OCI-LY3 (cell line): ENCODE results near the gene NCK2.

Source experiments
- EZH2phosphoT487 ChIP-seq: fragments of 200-600 bp; shearing (Covaris generic); IDR thresholded peaks from 2 replicates; pipeline ENCODE4 v1.6.1; 2018; ENCODE audit warnings: antibody characterized with exemption, mixed run types, low read depth
- TF ChIP-seq, protein P1 (sequence below): fragments of 200-600, 300-600 bp; sonication (generic); IDR thresholded peaks from 2 replicates; pipeline ENCODE4 v1.5.1; 2014; ENCODE audit warnings: antibody characterized with exemption, low read length, low read depth

DNA sequence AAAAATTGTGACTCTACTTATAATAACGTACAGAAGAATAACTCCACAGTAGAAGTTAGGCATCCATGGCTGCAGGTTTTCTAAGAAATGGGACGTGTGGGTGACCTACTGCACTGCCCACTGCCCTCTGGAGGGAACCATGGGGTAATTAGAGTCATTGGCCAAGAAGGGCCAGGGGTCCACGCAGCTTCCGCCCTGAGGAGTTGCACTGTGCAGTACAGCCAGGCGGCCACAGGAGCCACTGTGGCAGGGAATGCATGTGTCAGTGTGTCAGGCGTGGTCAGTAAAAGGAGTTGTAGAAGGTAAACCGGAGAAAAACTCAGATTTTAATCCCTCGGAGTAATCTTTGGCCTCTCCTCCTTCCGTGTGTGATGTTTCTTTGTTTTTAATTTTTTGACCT is 24.8 kb downstream of the NCK2 start:
- TF ChIP-seq, protein P1, sequence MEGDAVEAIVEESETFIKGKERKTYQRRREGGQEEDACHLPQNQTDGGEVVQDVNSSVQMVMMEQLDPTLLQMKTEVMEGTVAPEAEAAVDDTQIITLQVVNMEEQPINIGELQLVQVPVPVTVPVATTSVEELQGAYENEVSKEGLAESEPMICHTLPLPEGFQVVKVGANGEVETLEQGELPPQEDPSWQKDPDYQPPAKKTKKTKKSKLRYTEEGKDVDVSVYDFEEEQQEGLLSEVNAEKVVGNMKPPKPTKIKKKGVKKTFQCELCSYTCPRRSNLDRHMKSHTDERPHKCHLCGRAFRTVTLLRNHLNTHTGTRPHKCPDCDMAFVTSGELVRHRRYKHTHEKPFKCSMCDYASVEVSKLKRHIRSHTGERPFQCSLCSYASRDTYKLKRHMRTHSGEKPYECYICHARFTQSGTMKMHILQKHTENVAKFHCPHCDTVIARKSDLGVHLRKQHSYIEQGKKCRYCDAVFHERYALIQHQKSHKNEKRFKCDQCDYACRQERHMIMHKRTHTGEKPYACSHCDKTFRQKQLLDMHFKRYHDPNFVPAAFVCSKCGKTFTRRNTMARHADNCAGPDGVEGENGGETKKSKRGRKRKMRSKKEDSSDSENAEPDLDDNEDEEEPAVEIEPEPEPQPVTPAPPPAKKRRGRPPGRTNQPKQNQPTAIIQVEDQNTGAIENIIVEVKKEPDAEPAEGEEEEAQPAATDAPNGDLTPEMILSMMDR: no peak
- TF ChIP-seq EZH2phosphoT487: no peak
